Measurements from ENCODE around the gene SUV39H1.

DNA sequence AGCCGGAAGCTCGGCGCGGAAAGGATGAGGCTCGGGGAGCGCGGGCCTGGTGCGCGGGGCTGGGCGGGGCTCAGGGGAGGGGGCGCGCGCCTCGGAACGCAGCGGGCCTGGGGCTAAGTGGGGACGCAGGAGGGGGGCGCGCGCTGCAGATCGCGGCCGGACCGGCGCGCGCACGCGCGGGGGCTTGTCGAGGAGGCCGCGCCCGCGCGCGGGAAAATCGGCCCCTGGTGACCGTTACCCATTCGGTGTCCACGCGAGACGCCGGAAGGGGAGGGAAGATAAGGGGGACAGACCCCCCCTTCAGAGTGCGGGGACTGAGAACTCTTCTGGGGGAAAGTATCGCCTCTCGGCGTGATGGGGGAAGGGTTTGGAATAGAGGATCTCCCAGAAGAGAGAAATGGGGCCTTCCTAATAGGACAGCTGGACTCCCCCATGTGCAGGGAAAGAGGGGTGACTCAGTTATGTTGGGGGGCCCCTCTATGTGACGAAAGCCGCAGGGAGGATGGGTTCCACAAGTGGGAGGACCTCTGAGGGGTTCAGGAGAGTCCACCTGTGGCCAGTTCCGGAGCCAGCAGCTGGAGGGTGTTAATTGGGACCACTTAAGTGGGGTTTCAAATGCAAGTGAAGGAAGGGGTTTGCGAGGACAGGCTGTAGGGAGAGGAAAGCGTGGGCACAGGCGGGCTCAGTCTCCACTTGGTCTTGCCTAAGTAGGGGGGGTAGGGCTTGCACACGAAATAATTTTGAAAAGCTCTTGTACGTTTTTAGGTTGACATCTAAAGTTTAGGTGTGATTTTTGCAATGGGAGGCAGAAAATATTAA lies 584 bp downstream of the SUV39H1 start:
- TF ChIP-seq, protein P1, sequence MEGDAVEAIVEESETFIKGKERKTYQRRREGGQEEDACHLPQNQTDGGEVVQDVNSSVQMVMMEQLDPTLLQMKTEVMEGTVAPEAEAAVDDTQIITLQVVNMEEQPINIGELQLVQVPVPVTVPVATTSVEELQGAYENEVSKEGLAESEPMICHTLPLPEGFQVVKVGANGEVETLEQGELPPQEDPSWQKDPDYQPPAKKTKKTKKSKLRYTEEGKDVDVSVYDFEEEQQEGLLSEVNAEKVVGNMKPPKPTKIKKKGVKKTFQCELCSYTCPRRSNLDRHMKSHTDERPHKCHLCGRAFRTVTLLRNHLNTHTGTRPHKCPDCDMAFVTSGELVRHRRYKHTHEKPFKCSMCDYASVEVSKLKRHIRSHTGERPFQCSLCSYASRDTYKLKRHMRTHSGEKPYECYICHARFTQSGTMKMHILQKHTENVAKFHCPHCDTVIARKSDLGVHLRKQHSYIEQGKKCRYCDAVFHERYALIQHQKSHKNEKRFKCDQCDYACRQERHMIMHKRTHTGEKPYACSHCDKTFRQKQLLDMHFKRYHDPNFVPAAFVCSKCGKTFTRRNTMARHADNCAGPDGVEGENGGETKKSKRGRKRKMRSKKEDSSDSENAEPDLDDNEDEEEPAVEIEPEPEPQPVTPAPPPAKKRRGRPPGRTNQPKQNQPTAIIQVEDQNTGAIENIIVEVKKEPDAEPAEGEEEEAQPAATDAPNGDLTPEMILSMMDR (conservative IDR thresholded peaks at IDR 0.05; ENCODE audit: low read length), result no peak
- no peak for TF ChIP-seq EZH2phosphoT487 (IDR thresholded peaks at IDR 0.05; ENCODE audit: borderline replicate concordance)
